DMS79 (cell line): Measurements from ENCODE around the gene ERGIC3.

Experiments used
- DNase-seq: peaks from one replicate; lab custom pipeline; 2025; lab: John Stamatoyannopoulos, UW

The ERGIC3 gene

DNA sequence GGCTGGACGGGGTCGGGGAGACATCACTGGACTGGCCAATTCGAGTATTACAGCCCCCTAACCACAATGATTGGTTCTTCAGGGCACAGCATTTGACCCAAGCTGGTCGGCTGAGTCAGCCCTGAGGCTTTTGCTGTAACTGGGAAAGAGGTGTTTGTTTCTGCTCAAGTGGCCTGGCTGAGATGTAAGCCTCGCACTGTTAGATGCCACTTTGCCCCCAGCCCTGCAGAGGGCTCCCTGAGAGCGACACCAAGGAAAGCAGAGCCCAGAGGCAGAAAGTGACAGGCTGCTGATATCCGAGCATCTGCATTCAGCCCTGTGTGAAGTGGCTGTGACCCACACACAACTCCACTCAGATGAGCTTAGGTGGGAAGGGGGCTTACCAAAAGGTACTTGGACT, 19.4 kb downstream of the ERGIC3 start:
- peak; percentile 63 for DNase-seq

DNA sequence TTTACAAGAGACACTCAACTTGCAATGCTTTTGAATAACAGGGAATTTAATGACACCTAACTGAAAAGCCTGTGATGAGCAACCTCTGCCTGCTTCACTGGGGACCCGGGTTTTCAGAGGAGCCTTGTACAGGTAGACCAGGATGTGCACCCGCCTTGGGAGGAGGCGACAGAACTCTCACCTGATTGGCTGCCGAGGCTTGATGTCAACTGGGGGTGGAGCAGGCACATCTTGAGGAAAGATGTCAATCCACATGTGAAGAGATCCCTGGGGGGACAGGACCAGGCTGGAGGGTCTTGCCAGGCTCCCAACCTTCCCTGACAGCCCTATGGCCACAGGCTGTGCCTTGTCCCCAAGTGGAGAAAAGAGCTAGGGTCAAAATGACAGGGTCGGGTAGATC, 19.8 kb downstream of the ERGIC3 start:
- no peak for DNase-seq

DNA sequence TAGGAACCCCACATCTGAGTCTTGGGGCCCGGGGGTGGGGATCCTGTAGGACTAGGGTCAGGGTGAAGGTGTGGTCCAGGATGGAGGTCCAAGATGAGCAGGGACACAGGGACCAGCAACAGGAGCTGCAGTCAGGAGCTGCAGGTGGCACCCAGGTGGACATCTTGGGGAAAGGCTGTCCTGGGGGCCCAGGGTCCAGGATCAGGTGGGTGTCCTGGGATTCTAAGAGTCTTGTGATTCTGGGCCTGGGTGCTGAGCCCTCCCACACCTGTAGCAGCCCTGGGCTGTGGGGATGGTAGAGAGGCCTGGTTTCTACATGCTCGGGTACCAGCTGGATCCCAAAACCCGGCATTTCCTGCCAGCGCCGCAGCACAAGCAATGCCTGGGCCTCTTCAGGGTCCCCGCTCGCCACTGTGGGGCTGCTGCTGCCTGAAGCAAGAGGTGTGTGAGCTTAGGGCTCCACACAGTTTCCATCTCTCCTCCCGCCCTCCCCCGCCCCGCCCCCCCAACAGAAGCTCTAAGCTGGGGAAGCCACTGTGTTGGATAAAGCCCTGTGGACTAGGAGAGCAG, 20.7 kb downstream of the ERGIC3 start:
- DNase-seq: no peak

DNA sequence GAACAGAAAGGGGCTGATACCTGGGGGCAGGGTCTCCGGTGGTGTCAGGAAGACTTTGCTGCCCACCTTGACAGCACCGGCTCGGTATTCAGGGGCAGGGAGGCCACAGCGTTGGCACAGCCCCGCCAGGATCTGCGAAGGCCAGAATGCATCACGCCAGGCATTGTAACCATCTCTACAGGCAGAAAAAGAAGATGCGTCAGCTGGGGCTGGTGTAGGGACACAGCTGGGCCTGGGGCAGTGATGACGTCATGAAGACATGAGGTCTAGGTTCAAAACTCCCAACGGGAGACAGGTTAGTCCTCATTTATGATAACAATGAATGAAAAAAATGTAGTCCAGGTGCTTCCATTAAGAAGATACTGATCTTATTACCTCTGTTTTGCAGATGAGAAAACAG, 22.0 kb downstream of the ERGIC3 start:
- no peak for DNase-seq

DNA sequence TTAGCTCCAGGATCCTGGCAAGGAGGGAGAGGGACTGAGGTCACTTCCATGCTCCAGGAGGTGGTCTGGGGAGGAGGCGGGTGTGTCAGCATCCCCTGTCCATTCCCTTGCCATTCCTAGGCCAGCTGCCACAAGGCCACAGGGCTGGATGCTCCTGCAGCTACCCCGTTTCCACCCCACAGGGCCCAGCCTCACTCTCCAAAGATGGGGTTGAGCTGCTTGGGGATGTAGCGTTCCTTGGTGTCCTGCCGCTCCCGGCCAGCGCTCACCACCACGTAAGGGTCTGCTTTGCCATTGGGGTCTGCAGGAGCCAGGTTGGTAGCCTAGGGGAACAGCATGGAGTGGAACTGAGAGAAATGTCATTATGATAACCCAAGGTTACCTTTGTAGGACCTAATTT, 23.0 kb downstream of the ERGIC3 start:
- no peak for DNase-seq

DNA sequence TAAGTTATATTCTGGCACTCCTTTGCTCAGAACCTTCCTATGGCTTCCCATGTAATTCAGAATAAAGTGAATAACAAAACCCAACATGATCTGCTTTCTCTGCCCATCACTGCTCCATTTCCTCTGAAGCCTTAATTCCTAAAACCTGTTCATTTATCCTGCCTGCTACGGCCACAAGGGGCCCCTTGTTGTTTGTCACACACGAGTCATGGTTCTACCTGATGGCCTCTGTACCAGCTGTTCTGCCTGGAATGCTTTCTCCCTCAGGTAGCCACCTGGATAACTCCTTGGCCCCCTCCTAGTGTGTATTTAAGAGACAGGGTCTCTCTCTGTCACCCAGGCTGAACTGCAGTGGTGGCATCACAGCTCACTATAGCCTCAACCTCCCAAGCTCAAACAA, 26.8 kb downstream of the ERGIC3 start:
- no peak for DNase-seq

DNA sequence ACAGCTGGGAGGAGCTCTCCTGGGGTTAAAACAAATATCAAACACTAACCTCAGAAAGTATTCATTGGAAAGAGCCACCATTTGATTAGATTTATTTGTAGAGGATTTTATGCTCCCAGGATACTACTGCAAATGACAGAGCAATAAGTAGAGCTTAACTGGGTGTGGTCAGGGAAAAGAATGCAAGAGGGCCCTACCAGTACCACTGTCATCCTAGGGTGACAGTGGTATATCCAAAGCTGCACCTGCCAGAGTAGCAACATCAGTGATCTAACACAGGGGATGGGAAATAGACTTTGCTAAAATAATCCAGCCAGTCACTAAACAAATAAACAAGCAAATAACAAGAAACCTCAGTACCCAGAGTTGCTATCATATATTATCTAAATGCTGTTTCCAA, 29.7 kb downstream of the ERGIC3 start:
- no peak for DNase-seq

DNA sequence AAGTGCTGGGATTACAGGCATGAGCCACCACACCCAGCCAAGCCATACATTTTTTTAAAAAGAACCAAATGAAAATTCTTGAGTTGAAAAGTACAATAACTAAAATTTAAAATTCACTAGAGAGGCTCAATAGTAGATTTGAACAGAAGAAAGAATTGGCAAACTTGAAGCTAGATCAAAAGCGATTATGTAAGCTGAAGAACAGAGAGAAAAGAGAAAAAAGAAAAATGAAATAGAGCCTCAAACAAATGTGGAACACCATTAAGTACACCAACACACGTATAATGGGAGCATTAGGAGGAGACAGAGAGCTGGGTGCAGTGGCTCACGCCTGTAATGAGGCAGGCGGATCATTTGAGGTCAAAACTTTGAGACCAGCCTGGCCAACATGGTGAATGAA, 31.0 kb downstream of the ERGIC3 start:
- DNase-seq: no peak

DNA sequence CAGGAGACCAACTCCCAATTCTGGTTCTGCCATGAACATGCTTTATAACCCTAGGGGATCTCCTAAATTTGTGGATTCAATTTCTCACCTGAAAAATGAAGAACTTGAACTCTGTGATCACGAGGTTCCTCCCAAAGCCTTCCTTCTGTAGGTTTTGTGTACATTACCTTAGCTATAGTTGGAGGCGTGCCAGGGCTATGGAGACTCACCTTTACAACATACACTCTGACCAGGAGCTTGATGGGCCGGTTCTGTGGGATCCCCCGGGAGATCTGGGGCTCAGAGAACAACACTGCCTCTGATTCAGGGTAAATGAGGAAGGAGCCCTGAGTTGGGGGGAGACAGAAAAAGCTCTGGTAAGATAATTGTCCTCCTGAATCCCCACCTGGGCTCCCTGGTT, 34.1 kb downstream of the ERGIC3 start:
- no peak for DNase-seq

DNA sequence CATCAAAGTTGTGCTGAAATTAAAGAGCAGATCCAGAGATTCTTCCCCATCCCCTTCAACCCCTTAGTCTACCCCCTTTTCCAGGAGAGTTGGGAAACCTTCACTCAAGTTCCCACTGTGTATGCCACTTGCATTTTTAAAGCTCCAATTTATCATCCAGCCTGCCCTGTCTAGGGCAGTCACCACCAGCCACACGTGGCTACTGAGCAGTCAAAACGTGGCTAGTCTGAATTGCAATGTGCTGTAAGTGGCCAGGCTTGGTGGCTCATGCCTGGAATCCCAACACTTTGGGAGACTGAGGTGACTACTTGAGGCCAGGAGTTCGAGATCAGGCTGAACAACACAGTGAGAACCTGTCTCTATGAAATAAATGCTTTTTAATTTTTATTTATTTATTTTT, 34.9 kb downstream of the ERGIC3 start:
- DNase-seq: no peak

DNA sequence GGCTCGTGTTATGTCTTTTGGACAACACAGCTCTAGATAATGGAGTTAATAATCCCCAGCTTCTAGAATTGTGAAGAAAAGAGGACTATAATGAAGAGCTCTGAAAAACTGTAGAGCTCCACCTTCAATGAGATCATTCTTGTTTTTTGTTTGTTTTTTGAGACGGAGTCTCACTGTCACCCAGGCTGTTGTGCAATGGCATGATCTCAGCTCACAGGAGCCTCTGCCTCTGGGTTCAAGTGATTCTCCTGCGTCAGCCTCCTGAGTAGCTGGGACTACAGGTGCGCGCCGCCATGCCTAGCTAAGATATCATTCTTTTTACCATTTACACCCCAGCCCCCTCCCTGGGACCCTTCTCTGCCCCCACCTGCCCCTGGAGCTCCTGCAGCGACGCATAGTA, 36.6 kb downstream of the ERGIC3 start:
- no peak for DNase-seq

DNA sequence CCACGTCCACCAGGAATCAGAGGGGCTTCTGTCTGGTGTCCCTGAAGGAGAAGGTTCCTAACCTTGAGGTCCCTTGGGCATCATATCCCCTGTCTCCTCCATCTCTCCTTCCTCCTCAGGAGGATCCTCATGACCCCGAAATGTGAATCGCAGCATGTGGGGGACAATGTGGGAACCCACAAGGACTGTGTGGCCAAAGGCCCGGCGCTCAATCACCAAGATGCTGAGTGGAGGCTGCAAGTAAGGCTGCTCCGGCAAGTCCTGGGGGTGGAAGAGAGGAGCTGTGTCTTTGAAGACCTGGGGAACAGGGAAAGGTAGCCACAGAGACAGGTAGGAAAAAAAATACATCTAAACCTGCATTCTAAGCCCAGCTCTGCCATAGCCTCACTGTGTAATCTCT, 37.3 kb downstream of the ERGIC3 start:
- DNase-seq: no peak

DNA sequence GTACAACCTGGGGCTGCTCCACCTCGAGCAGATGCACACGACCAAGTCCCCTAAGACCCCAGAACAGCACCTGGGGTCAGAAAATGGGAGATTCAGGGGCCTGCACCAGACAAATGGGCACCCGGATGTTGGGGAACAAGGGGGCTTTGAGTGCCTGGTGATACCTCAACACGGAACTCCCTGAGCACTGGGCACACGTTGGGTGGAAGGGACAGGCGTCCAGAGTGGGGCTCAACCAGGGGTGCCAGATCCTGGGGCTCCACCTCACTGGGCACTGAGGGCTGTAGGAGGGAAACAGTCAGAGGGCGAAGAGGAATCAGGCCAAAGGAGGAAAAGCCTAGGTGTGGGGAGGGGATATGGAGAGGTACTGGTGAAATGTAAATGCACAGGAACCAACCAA, 40.3 kb downstream of the ERGIC3 start:
- no peak for DNase-seq

DNA sequence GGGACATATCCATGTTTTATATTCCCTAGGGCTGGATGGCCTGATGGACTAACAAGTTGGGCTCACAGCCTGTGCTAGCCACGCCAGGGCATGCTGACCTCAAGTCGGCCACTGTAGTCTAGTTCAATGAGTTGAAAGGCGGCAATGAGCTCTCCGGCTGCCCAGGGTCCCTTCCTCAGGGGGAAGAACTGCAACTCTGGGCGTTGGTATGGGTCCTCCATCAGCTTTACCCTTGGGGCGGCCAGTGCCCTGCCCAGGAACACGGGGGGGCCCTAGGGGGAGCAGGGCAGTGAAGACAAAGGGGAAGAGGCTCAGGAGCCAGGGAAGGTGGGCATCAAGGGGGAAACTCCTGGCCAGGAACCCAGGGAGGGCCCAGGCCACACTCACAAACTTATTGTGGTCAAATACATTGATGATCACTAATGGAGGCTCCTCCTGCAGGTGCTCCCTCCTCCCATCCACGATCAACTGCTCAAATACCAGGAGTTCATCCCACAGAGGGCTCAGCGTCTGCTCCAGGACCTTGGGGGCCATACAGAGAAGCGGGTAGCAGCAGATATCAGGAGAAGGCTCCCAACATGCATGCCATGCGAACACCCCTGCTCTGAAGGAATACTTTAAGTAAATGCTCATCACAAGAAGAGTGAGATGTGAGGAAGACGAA, 41.0 kb downstream of the ERGIC3 start:
- no peak for DNase-seq

DNA sequence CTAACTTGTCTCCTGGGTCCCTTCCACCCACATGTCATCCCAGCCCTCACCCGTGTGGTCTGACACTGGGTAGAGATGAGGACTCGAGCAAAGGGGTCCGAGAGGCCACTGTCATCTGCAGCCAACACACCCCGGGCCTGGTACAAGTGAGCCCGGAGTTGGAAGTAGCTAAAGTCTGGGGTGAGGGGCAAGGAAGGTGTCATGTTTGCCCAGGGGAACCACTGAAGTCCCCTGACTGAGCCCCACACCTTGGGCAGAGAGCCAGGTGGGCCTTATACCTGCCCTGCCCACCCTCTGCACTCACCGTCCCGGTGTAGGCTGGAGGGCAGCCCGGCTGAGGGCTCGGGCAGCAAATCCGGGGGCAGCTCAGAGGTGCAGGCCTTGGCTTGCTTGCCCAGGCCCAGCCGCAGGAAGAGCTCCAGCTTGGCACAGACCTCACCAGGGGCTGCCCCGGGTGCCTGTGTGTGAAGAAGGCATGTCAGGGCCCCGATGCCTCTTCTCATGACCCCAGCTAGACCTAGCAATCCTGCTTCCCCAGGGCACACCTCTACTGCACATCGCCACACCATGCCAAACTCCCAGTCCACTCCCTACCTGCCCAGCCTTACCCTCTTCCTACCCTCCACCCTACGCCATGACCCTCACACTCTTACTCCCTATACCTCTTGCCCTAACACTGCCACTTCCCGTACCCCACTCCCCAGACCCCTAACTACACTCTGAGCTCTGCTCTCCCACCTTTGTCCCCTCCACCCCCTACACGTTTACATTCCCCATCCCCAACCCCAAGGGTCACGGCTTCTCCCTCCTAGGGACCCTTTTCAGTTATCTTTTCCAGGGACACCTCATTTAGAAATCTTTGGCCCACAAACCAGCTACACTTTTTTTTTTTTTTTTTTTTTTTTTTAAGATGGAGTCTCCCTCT, 42.0 kb downstream of the ERGIC3 start:
- no peak for DNase-seq

DNA sequence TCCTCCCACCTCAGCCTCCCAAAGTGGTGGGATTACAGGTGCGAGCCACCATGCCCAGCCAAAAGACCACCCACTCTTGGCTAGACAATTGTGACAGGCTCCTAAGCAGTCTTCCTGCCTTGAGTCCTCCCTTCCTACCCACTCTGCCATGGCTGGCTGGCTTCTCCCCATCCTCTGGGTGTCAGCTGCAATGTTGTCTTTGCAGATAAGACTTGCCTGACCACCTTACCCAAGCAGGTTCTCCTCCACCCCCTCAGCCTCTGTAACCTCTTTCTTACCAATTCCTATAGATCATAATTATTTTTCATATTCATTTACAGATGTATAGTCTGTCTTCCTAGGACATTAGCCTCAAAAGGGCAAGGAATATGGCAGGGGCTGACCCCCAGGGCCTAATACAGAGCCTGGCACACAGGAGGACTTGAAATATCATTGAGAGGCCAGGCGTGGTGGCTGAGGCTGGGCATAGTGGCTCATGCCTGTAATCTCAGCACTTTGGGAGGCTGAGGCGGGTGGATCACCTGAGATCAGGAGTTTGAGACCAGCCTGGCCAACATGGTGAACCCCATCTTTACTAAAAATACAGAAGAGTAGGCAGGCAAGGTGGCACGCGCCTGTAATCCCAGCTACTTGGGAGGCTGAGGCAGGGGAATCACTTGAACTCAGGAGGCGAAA, 45.0 kb downstream of the ERGIC3 start:
- no peak for DNase-seq

DNA sequence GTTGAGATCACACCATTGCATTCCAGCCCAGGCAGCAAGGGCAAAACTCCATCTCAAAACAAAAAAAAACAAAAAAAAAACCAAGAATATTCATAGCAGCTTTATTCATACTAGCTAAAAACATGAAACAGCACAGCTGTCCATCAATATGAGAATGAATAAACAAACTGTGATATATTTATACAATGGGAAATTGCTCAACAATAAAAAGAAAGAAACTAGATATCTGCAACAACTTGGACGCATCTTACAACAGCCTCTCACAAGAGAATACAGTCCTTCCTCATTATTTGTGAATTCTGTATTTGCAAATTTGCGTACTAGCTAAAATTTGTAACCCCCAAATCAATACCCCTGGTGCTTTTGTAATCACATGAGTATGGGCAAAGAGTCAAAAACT, 45.6 kb downstream of the ERGIC3 start:
- DNase-seq: no peak

DNA sequence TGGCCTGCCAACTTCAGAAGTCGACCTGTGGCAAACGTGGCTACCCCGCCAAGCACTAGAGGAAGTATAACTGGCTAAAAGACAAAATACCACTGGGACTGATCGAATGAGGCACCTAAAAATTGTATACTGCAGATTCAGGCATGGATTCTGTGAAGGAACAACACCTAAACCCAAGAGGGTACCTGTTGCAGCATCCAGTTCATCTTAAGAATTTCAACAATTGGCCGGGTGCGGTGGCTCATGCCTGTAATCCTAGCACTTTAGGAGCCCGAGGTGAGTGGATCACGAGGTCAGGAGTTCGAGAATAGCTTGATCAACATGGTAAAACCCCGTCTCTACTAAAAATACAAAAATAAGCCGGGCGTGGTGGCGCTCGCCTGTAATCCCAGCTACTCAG, 46.5 kb downstream of the ERGIC3 start:
- no peak for DNase-seq

DNA sequence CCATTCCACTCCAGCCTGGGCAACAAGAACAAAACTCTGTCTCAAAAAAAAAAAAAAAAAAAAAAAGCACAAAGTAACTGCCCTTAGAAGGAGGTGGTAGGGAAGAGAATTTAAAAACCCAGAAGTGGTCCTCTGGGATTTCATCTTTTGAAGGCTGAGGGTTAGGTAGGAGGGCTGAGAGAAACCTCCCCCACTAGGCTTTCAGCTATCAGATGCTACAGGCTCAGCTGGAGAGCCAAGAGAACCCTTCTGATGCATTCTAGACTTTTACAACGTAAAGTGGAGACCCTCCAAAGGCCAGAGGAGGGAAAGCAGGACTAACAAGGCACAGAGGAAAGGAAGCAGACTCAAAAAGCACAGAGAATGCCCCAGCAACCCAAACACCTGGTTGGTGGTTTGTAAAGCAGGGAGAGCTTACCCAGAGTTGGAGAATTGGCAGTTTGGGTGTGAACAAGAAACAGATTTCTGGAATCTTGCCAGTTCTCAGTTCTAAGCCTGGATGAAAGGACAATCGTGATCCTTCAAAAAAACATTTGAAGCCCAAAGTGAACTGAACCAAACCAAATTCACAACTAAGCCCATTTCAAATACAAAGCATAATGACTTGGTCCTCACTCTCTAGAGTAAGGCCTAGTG, 50.6 kb downstream of the ERGIC3 start:
- DNase-seq: no peak

DNA sequence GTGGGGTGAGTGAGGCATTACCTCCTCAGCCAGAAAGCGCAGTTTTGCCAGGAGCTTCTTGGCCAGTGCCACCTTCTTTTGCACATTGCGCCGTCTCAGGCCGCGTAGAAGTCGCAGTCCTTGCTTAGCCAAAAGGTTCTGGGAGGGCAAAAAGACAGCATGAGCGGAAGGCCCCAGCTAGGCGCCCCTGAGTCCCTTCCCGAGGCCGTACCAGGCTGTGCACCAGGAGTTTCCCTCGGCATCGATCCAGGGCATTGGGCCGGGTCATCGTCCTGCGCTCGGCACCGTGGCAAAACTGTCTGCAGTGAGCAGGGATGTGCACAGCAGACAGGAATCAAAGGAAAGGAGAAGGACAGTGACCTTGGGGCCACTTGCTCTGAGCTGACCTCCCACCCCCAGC, 53.6 kb downstream of the ERGIC3 start:
- DNase-seq: no peak

DNA sequence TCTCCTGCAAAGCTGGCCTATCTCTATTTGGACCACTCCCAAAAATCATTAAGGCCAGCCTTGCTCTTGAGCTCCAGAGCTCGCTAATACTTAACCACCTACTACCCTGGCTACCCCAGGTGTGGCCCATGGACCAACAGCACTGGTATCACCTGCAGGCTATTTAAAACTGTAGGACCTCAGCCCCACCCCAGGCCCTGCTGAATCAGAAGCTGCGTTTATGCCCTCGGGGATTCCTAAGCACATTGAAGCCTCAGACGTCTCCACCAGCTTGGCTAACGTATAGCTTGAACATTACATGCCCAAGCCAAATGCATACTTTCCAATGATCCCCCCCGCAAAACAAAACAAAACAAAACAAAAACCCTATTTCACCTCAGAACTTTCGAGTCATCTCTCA, 54.0 kb downstream of the ERGIC3 start:
- no peak for DNase-seq

DNA sequence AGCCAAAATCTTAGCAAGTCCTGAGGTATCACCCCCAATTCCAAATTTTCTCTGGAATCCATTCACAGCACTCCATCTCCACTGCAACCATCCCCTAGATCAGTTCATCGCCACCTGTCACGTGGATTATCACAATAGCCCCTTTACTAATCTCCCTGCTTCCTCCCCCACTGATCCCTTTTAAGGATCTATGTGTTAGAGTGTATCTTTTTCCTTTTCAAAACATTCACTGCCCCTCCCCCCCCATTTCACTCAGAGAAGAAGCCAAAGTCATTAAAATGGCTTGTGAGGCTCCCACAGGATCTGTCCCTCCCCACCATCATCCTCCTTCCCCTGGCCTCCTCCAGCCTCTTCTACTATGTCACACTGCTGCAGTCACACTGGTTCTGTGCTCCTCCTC, 55.3 kb downstream of the ERGIC3 start:
- no peak for DNase-seq
